Right cardiac atrium (tissue), 5 donors: ENCODE data around the gene GHDC. TPM values are rescaled to one million over a fixed set of nuclear protein-coding genes. Genes with fewer than 3 reads are reported as not detected.

Experiments used
- ATAC-seq, 2 donors: fragments of 200-7000 bp; cut with Tn5 transposase; one replicate each; pipeline versions ENCODE4 v1.8.0 to v1.9.1; 2020; ENCODE audit warnings: moderate library complexity in 2 of 2, mild to moderate bottlenecking in 1 of 2
- DNase-seq, 3 donors: peaks; one replicate each; pipeline ENCODE4 v3.0.0-alpha.2; 2020
- H3K27ac ChIP-seq: one replicate; pipeline ENCODE4 v1.5.1; 2013; ENCODE audit warnings: mild to moderate bottlenecking, low read length, control low read depth, moderate library complexity
- H3K27me3 ChIP-seq: one replicate; pipeline ENCODE4 v1.6.1; 2013; ENCODE audit not compliant: control insufficient read depth, insufficient read depth
- H3K4me1 ChIP-seq: one replicate; pipeline ENCODE4 v1.6.1; 2013; ENCODE audit warnings: low read length; ENCODE audit not compliant: control insufficient read depth, insufficient read depth
- H3K4me3 ChIP-seq: one replicate; pipeline ENCODE4 v1.5.1; 2013; ENCODE audit warnings: low read length, control low read depth
- H3K9me3 ChIP-seq: one replicate; pipeline ENCODE4 v1.6.1; 2013; ENCODE audit warnings: low read length; ENCODE audit not compliant: control insufficient read depth
- WGBS: extraction: QIAGEN DNeasy Blood & Tissue Kit; methylation state at CpG from one replicate; pipeline ENCODE4 v1.1.7; 2013; 5-methylcytosine and 5-hydroxymethylcytosine counted together
- intact Hi-C, 4 donors: fragments of 100-400 bp; cut with DNase I; formaldehyde crosslinking; loops; one replicate each; pipeline versions ENCODE4 v1.11.0 to v1.14.0; 2022 to 2023
- polyA plus RNA-seq: library from polyadenylated mRNA; stranded (reverse); fragments of 200-250 nt; gene quantifications from one replicate; pipeline ENCODE4 v1.2.3, GENCODE V29; 2013
- total RNA-seq, 4 donors: library from RNA; stranded (reverse); fragmentation: NEBNext Ultra II Directional; extraction: Animal tissue kit (Norgen Biotek cat#: 25700); gene quantifications; one replicate each; pipeline ENCODE4 v1.2.1, GENCODE V29; 2021
- donor health status: healthy with polysubstance abuse.
- donor health status: DM: no; HTN: yes; CAD: no.
- donor health status: DM: no; HTN: no; CAD: no.
- donor health status: DM: no; HTN: yes; CAD: no; lungs with severe emphysema.
- donor health status: DM: yes; HTN: yes; CAD: no.

The GHDC gene
- total and polyA plus RNA-seq, 5 donors: 10.5 to 15.4 (median 12.4) TPM

DNA sequence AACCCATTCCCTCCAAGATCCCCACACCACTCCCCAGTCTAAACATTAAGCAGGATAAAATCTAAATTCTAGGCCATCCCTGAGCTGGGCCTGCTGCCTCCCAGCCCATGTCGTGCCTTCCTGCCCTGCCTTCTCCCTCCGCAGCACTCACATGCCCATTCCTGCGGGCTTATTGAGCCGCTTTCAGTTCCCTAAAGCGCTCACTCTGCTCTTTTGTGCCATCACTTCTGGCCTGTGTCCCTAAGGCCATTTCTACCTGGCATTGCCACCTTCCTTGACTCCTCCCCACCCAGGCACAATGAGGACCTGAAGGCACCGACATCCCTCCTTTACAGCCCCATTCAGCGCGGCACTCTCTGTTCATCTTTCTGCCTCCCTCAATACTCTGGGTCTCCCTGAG, 26.5 kb downstream of the GHDC start:
- Histone ChIP-seq H3K9me3 (no peaks in the 10 kb centered on the region), H3K27ac (no peak overlapping the region), H3K4me1 (no peaks in the 10 kb centered on the region), H3K4me3 (no peak overlapping the region), H3K27me3 (no peaks in the 10 kb centered on the region)
- intact Hi-C loops: no loop called here
- DNase-seq (peak in 1 of 3 donors; percentile 29), ATAC-seq (no peak)
- WGBS: 91% methylated on average over 8 of the region's 8 CpGs

DNA sequence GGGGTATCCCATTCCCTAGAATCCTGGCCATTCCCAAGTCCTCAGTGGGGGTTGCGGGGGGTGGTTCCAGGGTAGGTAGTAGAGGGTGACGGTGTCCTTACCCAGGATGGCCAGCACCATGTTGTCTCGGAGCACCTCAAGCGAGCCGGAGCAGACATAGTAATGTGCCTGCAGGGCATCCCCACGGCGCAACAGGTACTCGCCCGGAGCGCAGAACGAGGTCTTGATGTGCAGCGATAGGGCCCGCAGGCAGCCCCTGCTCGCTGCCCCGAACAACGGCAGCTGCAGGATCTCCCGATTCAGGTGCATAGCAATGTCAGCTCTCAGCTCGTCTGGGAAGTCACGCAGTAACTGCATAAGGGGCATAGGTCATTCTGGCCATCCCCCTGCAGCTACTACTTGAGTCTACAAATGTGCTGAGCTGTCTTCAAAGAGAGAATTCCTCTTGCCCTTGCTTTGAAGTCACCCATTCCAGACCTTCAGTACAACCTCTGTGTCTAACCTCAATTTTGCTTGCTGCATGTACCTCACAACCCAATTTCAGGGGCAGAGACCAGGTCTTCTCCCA, 28.0 kb downstream of the GHDC start:
- H3K27ac ChIP-seq: no peak overlapping the region
- DNase-seq (peak in 1 of 3 donors; percentile 36), ATAC-seq (no peak)
- H3K4me3 ChIP-seq: no peak overlapping the region
- no peaks in the 10 kb centered on the region for H3K9me3 ChIP-seq
- H3K4me1 ChIP-seq: no peaks in the 10 kb centered on the region
- WGBS: 93% methylated on average over 19 of the region's 19 CpGs
- intact Hi-C loops: no loop called here
- no peaks in the 10 kb centered on the region for H3K27me3 ChIP-seq

DNA sequence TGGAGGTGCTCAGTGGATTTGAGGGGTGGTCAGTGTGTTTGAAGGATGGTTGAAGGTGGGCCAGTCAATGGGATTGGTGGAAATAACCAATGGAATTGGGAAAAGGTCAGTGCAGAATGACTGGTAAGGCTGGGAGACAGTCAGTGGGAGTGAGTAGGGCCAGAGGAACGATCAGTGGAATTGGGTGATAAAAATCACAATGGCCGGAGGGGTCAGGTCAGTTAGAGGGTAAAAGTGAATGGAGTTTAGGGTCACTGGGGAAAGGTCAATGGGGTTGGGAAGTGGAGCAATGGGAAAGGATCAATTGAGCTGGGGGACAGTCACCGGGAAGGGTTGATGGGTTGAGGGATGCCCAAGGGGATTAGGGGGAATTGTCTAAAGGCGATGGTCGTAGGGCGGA, 28.5 kb downstream of the GHDC start:
- DNase-seq: no peak
- no peak overlapping the region for H3K27ac ChIP-seq
- ATAC-seq: no peak
- H3K4me1 ChIP-seq: no peaks in the 10 kb centered on the region
- H3K4me3 ChIP-seq: no peak overlapping the region
- 83% methylated on average over 6 of the region's 6 CpGs for WGBS
- intact Hi-C loops: no loop called here
- H3K9me3 ChIP-seq: no peaks in the 10 kb centered on the region
- no peaks in the 10 kb centered on the region for H3K27me3 ChIP-seq

DNA sequence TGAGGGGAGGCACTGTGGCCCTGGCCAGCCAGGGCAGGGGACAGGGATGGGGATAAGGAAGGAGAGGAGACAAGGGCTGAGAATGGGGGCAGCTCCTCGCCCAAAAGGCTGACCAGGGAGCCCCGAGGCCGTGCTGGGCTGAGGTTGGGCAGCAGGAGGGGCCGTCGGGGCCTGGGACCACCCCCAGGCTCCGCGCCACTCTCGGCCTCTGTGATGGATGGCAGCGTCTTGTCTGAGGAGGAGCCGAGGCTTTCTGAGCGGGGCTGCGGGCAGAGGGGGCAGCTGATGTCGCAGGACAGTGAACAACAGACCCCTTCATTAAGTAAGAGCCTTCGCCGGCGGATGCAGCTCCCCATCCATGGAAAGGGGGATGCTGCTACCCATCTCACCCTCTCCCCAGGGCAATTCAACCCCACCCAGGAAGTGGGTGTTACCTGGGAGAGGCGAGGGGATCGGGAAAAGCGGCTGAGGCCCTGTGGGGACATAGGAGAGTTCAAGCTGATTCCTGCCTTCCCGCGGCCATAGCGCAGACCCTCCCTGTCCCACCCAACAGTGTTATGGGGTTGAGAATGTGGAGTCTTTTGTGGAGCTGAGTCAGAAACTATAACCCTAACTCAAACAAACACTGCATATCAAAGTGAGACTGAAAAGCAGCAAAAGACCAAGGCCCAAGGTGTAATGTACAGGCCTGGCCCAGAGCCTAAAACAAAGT, 30.4 kb downstream of the GHDC start:
- Histone ChIP-seq H3K27me3 (no peaks in the 10 kb centered on the region), H3K9me3 (no peaks in the 10 kb centered on the region), H3K27ac (no peak overlapping the region), H3K4me1 (no peaks in the 10 kb centered on the region), H3K4me3 (no peak overlapping the region)
- intact Hi-C loops: no loop called here
- WGBS: 59% methylated on average over 22 of the region's 22 CpGs
- ATAC-seq (peak in 1 of 2 donors; percentile 5), DNase-seq (peak in 1 of 3 donors; percentile 37)

DNA sequence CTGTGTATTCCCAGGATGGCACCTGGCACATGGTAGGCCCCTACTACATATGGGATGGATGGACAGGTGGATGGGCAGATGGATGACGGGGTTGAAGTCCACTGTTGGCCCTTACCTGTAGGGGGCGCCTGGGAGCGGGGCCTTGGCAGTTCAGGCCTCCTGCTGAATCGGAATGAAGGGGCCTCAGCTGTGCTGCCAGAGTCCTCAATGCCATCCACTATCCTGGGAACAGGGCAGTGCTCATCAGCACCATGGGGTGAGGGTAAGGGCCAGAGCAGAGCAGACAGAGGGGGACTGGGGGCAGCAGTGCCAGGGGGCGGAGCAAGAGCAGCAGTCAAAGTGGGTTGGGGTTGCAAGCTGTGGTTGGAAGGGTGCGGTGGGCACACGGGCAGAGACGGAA, 31.2 kb downstream of the GHDC start:
- H3K27me3 ChIP-seq: no peaks in the 10 kb centered on the region
- H3K4me1 ChIP-seq: no peaks in the 10 kb centered on the region
- intact Hi-C loops: no loop called here
- H3K4me3 ChIP-seq: no peak overlapping the region
- no peak for ATAC-seq
- no peaks in the 10 kb centered on the region for H3K9me3 ChIP-seq
- DNase-seq: peak in 1 of 3 donors; percentile 46
- WGBS: 52% methylated on average over 8 of the region's 8 CpGs
- no peak overlapping the region for H3K27ac ChIP-seq

DNA sequence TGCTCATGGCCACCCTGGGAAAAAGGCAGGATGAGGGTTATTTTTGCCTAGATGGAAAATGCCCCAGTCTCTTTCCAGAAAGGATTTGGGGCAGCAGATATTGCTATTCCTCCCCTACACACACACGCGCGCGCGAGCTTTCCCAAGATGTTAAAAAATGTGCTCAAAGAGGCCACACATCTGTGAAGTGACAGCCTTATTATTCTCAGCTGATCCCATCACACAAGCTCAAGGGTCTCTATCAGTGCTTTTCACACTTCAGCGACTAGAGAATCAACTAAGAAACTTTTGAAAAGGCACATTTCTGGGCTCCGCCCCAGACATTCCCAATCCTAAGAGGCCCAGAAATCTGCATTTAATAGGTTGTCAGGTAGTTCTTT, 33.8 kb downstream of the GHDC start:
- Histone ChIP-seq H3K27ac (no peak overlapping the region), H3K4me3 (no peak overlapping the region), H3K9me3 (no peaks in the 10 kb centered on the region), H3K27me3 (no peaks in the 10 kb centered on the region), H3K4me1 (no peaks in the 10 kb centered on the region)
- DNase-seq (peak in 1 of 3 donors; percentile 4), ATAC-seq (no peak)
- intact Hi-C loops: no loop called here
- 74% methylated on average over 7 of the region's 7 CpGs for WGBS

DNA sequence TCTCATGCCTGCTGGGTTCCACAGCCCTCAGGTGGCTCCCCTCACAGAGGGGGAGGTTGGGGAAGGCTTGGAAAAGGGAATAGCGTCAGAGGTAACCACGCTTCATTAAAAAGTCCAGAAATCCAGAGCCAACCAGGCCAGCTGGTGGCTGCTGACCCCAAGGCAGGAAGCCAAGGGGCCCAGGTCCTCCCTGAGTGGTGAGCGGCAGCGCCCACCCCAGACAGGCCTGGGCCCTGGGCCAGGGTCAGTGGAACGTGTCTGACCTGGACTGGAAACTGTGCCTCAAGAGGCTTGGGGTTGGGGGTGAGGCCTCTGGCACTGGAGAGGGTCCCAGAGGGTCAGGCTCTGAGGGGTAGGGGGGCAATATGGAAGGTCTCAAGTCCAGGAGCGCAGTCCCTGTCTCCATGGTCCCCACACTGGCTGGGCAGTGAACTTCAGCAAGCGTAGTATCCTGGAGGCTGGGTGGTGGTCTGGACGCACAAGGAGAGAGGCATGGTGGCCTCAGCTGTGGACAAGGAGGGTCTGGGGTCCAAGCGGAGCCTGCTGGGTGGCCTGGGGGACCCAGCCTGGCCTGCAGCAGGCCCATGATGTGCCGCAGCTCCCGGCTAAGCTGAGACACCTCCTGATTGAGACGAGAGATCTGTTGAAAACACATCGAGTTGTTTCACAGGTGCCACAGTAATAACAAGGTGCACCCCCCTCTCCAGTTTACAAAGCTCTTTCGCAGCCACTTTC, 34.3 kb downstream of the GHDC start:
- Histone ChIP-seq H3K27ac (no peak overlapping the region), H3K4me1 (no peaks in the 10 kb centered on the region), H3K27me3 (no peaks in the 10 kb centered on the region), H3K4me3 (no peak overlapping the region), H3K9me3 (no peaks in the 10 kb centered on the region)
- intact Hi-C loops: no loop called here
- no peak for ATAC-seq
- DNase-seq: peak in 1 of 3 donors; percentile 32
- 69% methylated on average over 14 of the region's 14 CpGs for WGBS

DNA sequence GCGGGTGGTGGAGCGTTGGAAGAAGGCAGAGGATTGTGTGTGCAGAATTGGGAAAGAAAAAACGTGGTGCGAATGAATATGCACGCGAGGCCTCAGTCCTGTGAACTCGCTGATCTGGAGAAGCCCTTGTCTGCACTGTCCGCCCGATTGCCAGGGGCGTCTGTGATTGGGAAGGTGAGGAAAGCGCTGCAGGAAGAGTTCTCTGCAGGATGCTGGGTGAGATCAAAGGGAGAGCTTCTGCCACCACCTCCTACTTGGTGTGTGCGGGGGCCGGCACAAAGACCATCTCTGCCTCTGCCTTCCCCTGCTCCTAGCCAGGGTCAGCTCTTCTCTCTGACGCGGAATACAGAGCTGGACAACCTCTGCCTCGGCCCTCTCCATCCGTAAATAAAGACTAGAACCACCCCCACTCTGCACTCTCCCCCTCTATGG, 38.7 kb downstream of the GHDC start:
- intact Hi-C loops: no loop called here
- Histone ChIP-seq H3K4me3 (peak overlapping the region; percentile 44), H3K9me3 (no peaks in the 10 kb centered on the region), H3K27ac (no peak overlapping the region), H3K4me1 (peaks cover 8% of the 10 kb centered on the region), H3K27me3 (no peaks in the 10 kb centered on the region)
- ATAC-seq (no peak), DNase-seq (no peak)
- WGBS: 30% methylated on average over 17 of the region's 17 CpGs

DNA sequence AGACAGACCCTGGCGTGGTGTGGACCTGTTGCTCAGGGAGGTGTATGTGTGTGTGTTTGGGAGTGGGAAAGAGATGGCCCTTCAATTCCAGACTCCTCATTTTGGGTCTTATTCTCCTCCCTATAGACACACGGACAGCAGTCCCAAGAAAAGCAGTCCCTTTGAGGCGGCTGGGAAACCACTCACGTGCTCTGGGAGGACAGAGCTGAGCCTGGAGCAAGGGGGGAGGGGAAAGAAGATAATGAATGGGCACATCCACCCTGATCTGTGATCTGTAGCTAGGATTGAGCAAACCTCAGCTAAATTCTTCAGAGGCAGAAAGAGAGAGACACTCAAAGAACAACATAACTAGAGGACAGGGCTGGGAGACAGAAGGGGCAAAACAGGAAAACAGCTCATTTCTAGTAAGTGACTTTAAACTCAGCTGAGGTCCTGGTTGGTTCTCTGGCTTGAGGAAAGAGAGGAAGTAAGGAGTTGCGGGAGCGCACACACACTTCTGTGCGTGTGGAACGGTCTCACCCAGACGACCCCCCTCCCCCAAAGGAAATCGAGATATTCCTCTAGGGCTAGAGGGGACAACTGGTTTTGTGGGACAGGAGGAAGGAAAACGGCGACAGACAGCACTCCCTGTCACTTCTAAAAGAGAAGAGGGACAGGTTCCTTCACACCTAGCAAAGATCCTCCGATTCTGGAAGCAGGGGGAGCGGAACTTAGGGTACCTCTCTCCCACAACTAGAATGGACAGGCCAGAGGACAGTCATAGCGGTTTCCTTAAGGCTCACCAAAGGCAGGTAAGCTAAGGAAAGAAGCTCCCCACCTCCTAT, 40.2 kb downstream of the GHDC start:
- H3K27ac ChIP-seq: peak overlapping the region; percentile 61
- ATAC-seq: peak in 1 of 2 donors; percentile 2
- DNase-seq: peak in 1 of 3 donors; percentile 38
- H3K9me3 ChIP-seq: no peaks in the 10 kb centered on the region
- peaks cover 8% of the 10 kb centered on the region for H3K4me1 ChIP-seq
- 5% methylated on average over 15 of the region's 15 CpGs for WGBS
- H3K27me3 ChIP-seq: no peaks in the 10 kb centered on the region
- intact Hi-C loops: no loop called here
- H3K4me3 ChIP-seq: peak overlapping the region; percentile 89

DNA sequence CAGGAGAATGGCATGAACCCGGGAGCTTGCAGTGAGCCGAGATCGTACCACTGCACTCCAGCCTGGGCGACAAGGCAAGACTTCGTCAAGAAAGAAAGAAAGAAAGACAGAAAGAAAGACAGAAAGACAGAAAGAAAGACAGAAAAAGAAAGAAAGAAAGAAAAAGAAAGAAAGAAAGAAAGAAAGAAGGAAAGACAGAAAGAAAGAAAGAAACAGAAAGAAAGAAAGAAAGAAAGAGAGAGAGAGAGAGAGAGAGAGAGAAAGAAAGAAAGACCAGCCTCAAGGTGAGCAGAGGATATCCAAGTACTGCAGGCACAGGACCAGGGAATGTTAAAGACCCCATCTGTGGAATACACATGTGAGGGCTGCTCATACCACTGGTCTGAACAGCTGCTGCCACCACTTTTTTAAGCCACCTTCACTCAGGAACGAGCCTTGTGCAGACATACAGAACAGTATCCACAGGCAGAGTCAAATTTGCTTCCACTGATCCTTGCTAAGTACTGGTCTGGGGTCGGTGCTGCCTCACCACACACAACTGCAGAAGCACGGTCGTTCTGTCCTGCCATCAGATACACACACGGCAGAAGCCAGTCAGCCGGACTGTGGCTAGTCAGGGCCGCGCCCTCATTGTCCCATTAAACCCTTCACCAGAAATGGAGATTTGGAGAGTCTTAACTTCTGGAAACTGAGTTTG, 47.2 kb downstream of the GHDC start:
- no peaks in the 10 kb centered on the region for H3K27me3 ChIP-seq
- H3K4me3 ChIP-seq: no peak overlapping the region
- H3K27ac ChIP-seq: no peak overlapping the region
- ATAC-seq: no peak
- WGBS: 87% methylated on average over 13 of the region's 13 CpGs
- DNase-seq: peak in 1 of 3 donors; percentile 32
- no peaks in the 10 kb centered on the region for H3K9me3 ChIP-seq
- H3K4me1 ChIP-seq: peaks cover 4% of the 10 kb centered on the region
- intact Hi-C loops: no loop called here
